GM21576 (cell line): ENCODE results near the gene ACOT12.

Experiments used
- ATAC-seq: cut with Tn5 transposase; IDR thresholded peaks from one replicate; pipeline ENCODE4 v1.9.1; 2021; ENCODE audit warnings: mild to moderate bottlenecking, moderate library complexity; ENCODE audit not compliant: unreplicated experiment

The ACOT12 gene

DNA sequence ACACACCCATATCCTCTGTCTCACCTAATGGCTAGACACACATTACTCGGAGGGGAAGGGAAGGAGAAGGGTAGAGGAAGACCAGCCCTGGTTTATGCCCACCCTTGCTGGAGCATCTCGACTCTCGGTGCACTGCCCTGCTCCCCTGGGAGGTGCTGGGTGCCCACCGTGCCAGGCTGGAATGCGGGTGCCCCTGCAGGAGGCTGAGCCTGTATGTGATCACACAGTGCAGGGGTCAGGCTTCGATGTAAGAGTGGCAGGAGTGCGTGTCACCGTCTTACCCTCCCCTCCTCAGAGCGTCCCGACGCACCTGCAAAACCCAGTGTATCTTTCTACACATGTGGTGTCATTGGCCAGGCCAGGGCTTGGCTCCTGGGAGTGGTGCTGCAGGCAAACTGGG, 7.3 kb upstream of the ACOT12 start:
- ATAC-seq: no peak

DNA sequence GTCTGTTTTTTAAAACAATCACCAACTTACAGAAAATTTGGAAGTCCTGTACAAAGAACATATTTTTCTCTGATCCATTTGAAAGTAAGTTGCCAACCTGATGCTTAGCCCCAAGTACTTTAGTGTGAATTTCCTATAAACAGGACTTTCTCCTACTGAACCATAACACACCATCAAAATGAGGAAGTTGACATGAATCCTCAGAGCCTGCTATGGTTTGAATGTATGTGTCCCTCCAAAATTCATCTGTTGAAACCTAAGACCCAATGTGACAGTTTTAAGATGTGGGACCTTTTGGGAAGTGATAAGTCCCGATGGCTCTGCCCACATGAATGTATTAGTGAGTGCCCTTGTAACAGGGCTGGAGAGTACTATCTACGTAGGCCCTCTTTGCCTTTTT, 6.4 kb upstream of the ACOT12 start:
- ATAC-seq: no peak

DNA sequence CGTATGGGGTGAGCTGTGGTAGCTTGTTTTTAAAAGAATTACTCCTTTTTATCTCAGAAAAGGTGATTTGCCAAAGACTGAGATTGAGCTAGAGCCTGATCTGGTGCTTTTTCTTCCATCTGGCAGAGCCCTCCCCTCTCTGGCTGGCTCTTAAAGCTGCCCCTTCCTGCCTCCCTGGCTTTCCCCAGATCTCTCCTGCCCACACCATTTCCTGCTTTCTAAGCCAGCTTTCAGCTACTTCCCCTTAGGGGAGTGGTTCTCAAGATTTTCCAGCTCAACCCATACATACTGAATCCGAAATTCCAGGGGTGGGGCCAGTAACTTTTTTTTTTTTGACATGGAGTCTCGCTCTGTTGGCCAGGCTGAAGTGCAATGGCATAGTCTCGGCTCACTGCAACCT, 4.8 kb upstream of the ACOT12 start:
- ATAC-seq: no peak

DNA sequence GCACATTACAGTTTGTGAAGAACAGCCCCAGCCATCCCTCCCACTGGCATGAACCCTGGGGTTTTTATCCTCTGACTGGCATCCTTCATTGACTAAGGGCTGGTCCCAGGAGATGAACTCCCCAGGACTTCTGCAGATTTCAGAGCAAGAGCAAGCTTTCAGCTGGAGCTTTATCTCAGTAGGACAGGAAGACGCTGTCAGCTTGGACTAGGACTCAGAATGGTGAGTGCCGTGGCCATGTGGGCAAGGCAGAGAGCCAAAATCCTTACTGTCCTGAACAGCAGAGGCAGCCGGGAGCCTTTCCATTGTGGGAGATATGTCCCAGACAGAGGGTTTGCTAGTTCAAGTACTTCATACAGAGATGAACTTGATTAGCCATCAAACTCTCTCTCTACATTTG, 3.2 kb upstream of the ACOT12 start:
- ATAC-seq: no peak

DNA sequence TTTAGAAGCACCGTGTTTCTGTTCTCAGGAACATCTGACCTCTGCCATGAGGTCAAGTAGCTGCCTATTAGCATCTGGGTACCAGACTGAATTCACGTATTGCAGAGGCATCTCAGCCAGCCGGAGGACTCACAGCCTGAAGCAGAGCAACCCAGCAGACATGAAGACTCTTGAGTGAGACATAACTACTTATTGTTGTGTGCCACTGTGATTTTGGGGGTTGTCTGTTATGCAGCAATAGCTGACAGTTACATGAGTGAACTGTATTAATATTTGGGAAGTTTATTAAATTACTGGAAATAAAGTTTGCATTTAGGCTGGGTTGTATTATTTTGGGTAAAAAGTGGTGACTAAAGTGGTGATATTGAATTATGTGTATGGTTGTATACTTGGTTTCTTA, 1.3 kb upstream of the ACOT12 start:
- no peak for ATAC-seq

DNA sequence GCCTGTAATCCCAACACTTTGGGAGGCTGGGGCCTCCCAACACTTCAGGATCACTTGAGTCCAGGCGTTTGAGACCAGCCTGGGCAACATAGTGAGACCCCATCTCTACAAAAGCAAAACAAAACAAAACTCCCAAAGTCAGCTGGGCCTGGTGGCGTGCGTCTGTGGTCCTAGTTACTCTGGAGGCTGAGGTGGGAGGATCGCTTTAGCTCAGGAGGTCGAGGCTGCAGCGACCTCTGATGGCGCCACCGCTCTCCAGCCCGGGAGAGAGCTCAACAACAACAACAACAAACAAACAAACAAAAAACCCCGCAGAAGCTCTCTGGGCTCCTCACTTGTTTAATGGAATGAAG, 528 bp downstream of the ACOT12 start:
- no peak for ATAC-seq

DNA sequence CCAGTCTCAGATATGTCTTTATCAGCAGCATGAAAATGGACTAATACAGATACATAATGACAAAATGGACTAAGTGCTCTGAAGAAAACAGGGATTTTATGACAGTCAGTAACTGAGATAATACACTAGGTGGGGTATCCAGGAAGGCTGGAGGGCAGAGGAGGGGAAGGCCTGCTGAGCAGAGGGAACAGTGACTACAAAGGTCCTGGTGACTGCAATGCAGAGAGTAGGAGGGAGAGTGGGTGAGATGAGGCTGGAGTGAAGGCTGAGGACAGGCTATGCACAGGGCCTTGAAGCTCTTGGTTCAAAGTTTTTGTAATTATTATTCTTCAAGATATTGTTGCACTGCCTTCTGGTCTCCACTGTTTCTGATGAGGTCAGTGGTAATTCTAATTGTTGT, 4.9 kb downstream of the ACOT12 start:
- ATAC-seq: no peak

DNA sequence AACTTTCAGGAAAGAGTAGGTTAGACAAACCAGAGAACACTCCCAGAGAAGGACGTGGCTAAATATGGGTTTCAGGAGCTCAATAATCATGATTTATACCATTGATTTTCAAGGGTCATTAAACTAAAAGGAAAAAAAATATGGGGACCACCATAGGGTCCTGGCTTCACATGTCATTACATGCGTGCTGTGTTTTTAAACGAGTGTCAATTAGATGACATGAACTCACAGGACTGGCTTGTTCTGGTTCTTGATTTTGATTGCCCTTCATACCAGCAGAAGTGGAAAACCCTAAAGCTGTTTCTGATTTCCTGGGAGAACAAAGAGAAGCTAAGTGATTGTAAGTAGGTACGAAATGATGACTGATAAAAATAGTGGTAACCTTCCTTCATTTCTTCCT, 5.8 kb downstream of the ACOT12 start:
- no peak for ATAC-seq

DNA sequence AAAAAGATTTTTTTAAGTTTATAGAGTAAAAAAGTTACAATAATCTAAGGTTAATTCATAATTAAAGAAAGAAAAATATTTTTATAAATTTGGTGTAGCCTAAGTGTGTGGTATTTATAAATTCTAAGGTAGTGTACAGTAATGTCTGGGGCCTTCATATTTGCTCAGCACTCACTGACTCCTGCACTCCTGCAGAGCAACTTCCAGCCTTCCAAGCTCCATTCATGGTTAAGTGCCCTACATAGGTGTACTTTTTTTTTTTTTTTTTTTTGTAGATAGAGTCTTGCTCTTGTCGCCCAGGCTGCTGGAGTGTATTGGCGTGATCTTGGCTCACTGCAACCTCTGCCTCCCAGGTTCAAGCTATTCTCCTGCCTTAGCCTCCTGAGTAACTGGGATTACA, 10.1 kb downstream of the ACOT12 start:
- no peak for ATAC-seq

DNA sequence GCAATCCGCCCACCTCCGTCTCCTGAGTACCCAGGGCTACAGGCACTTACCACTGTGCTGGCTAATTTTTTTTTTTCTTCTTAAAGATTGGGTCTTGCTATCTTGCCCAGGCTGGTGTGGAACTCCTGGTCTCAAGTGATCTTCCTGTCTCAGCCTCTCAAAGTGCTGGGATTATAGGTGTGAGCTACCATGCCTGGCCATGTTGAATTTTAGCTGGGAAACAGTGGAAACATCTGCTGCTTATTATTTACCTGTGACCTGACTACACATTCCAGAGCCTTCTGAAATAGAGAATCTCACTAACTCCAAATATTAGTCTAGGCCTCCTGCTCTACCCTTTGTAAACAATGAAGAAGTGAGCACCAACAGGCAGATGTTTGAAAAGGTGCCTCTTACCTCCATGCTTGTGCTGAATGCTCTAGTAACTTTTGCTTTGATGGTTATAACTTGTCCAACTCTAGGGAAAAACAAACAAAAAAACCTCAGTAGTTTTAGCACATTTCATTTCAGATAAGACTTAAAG, 22.5 kb downstream of the ACOT12 start:
- no peak for ATAC-seq

DNA sequence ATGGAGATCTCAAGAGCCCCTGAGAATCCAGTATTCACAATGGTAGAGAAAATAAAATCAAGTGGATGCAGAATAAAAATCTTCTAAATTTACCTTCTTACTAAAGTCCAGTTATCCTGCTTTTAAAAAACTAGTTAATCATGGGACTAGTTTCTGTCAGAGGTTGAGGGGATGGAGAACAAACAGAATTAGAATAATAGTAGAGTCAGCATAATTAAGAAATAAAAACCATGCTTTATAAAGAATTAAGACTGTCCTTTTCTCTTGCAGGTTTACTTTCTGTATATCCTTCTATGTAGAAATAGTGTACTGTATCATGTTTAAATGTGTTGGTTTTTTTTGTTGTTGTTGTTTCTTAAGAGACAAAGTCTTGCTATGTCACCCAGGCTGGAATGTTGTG, 23.0 kb downstream of the ACOT12 start:
- no peak for ATAC-seq

DNA sequence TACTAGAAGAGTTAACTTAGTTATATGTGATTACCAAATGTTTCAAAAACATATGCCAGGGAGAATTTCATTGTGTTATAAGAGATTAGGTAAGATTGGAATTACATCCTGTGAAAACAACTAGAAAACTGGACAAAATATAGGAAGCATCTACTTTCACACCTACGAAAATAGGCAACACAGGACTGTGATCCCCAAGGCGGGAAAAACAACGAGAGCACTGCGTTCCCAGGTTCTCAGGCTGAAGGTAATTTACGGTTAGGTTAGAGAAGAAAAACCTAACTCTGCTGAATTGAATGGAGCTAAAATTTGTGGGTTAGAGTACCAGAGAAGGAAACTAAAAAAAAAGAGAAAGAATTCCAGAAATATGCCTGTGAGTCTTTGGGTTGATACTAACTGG, 28.4 kb downstream of the ACOT12 start:
- ATAC-seq: no peak

DNA sequence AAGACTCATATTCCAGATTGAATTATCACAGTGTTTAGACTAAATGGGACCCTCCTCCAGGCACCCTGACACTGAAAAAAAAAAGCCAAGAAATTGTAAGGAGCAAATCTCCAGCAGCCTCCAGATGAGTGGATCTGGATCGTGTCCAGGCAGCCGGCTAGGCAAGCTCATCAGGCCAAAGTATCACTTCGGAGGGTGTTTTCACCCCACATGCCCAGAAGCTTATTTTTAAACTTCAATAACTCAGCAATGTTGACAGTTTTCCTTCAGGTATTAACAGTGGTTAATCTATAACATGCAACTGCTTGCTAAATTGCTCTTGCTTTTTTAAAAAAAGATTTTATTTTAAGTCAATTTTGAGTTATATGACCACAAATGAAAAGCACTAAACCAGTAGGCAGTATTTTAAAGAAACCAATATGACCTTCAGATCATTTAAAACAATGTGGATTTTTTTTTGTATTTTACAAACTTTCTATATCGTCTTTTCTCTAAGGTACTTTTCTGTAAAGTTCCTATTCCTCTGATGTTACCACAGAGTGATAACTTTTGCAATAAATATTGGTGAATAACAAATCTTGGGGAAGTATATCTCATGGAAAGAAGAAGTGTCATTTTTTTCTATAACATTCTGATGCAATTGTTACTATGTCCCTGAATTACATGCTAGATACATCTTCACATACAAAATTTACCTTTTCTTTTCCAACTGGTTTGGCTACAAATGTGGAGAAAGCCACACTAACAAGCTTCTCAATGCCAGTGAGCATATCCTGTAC, 30.7 kb downstream of the ACOT12 start:
- ATAC-seq: no peak

DNA sequence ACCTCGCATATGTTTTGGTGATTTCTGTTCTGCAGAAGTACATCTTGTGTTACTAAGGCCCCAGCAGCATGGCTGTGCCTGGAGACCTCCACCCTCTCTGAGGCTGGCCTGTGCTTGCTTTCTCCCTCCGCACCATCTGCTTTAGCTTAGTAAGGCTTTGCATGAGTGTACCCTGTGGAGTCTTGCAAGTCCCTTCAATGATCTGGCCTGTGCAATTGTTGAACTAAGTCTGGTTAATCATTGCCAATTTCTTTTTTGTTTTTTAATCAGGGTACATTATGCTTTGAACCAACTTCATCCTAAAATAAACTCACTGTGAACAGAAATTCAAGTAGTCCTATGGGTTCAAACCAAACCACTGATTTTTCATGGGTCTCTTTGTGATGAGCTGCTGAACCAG, 32.3 kb downstream of the ACOT12 start:
- ATAC-seq: no peak

DNA sequence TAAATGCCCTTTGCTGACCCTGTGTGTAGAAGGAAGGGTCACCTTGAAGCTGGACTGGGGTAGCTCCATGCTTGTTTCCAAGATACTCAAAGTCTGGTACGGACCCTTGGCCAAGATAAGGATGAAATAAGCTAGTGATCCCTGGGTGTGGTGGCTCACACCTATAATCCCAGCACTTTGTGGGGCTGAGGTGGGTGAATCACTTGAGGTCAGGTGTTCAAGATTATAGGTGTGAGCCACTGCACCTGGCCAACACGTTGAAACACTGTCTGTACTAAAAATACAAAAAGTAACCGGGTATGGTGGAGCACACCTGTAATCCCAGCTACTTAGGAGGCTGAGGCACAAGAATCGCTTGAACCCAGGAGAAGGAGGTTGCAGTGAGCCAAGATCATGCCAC, 33.3 kb downstream of the ACOT12 start:
- ATAC-seq: no peak

DNA sequence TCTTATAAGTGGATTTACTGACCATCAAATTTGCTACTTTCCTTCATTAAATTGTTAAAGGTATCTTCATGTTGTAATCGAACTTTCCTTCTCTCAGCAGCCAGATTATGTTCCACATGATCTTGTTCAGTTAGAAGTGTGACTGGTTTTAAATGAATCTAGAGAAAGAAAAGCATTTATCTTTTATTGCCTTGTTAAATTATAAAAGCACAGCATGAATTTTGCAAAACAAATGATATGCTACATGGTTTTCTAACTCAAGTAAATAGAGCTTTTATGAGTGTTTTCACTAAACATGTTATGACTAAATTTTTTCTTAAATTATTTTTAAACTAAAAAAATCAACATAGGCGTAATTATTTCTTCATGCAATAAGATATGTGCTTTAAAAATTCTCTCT, 34.1 kb downstream of the ACOT12 start:
- no peak for ATAC-seq

DNA sequence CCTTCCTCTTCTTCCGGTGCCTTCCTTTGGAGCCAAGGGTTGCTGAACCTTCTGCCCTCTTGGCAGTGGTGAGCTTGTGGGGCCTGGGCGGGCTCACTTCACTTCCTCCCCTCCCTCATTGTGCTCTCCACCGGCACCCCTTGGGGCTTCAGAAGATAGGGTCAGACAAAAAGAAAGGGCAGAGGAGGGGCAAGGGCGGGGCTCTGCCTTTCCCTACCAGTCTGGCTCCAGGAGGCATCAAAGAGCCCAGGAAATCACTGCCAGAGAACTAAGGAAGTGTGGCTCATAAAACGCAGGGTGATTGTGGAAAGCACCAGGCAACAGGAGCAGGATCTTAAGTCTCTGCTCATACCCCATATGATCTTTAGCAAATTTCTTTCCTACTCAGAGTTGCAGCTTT, 34.8 kb downstream of the ACOT12 start:
- ATAC-seq: no peak

DNA sequence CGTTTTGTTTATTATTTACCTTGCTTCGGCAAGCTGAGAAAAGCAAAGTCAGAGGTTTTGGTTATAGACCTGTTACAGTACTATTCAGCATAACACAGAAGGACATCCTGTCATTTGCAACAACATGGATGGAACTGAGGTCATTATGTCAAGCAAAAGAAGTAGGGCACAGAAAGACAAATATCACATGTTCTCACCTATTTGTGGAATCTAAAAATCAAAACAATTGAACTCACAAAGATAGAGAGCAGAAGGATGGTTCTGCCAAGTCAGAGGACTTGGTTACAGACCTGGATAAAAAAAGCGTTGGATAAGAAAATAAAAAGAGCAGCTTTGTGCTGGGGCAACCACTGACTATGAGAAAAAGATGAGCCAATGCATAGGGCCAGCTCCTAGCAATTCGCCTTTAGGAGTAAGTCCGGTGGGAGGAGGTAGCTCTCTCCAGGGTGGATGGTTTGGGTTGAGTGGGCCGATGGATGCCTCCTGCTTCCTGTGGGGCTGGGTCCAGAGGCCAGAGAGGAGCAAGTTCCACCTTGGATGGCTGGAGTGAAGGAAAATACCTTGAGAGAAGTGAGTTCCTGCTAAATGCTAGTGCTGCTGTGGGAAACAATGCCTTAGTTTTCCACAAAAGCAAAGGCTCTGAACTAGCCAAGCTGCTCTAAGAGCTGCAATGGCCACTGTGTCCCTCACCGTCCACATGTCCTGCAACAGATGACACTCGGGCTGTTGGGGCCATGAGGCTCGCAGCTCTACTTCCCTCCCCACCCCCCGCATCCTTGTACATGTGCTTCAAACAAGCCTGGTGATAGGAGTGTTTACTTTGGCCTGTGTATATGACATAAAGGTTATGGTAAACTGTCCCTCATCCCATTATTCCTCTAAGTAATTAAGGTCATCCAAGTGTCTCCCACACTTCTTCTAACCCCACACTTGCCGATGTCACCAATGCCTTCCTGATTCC, 38.4 kb downstream of the ACOT12 start:
- no peak for ATAC-seq

DNA sequence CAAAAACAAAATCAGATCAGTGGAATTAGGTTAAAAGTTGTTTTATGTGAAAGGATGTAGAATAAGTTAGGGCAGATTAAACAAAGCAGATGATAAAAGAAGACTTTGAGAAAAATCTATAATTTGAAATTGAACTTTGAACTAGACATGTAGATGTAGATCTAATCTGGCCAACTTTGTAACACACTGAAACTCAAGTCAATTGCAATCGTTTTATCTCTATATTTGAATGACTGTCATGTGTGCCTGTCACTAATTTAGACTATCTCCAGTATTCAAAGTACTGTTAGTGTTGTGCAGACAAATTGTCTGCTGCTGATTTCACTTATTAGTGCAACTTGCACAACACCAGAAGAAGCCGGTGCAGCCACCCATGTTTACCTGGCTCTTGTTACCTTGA, 39.8 kb downstream of the ACOT12 start:
- ATAC-seq: no peak

DNA sequence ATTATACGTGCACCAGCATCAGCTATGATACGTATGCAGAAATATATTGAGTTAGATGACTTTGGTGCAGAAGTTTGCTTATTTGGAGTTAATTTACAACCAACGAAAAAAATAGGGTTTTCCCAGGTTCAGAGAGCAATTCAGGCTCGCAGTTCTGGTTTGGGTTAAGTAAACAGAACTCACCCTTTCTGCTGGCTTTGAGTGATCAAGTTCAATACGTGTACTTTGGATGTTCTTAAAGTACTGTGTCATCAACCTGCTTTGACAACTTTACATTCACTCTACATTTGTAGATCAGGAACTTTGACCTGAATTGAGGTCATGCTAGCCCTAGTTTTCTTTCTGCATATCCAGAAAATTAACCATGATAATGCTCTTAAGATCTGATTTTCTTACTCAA, 40.7 kb downstream of the ACOT12 start:
- no peak for ATAC-seq

DNA sequence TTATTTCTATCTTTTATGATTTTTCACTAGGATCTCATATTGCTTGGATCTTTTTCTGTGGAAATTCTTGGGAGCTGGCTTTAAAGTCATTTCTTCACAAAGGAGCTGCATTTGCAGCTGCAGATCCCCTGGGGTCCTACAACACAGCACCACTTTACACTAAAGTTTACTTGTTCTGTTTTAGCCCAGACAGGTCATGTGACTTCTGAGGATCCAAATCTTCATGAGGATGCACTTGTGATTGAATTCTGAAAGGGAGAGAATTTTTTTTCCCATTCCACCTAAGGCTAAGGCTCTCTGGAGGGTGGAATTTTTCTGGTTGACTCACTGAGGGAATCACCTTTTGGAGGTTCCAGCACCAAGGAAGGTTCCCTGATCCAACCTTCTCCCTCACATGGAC, 43.4 kb downstream of the ACOT12 start:
- ATAC-seq: no peak

DNA sequence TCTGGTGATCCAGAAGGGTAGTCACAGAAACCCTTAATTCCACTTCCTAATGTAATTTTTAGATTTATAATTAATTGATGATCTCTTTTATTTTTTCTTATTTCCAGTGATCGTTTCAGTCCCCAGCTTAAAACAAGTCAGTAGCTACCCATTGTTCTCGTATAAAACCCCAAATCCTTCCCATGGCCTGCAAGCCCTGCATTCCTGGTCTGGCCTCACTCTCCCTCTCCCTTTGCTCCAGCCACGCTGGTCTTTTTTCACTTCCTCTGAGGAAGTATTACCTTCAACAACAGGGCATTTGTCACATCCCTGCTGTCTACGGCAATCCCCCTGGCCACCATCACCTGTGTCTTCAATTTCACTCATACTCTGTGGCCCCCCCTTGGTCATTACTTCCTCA, 44.8 kb downstream of the ACOT12 start:
- ATAC-seq: no peak
